NCI-H524 treated with DMSO at 0.1 percent for 48 hours (cell line): ENCODE data around the gene IKZF3.
"Not testable (repeated sequence)": the region's sequence is repeated elsewhere in the genome, so short reads cannot be mapped to it uniquely, and the experiment has no call there.

Experiments
- DNase-seq: peaks from one replicate; lab custom pipeline; 2025; lab: John Stamatoyannopoulos, UW

The IKZF3 gene

GRCh38 chr17:39754958-39755553 lies 109.1 kb downstream of the IKZF3 start:
- DNase-seq = no peak

- DNase-seq = peak; percentile 21
Observed at GRCh38 chr17:39754161-39754957, 109.8 kb downstream of the IKZF3 start.

- DNase-seq = no peak
Observed at GRCh38 chr17:39753514-39754160, 110.5 kb downstream of the IKZF3 start.

GRCh38 chr17:39752241-39752881 lies 111.8 kb downstream of the IKZF3 start:
- no peak for DNase-seq

- no peak for DNase-seq
Observed at GRCh38 chr17:39751637-39752036, 112.5 kb downstream of the IKZF3 start.

GRCh38 chr17:39751016-39751543 lies 113.0 kb downstream of the IKZF3 start:
- no peak for DNase-seq

GRCh38 chr17:39750131-39751015 lies 113.7 kb downstream of the IKZF3 start:
- no peak for DNase-seq

- not testable (repeated sequence) for DNase-seq
Observed at GRCh38 chr17:39748444-39749034, 115.6 kb downstream of the IKZF3 start.

GRCh38 chr17:39747745-39748144 lies 116.4 kb downstream of the IKZF3 start:
- DNase-seq = no peak

- DNase-seq = no peak
Observed at GRCh38 chr17:39746145-39746461, 118.0 kb downstream of the IKZF3 start.

GRCh38 chr17:39745335-39746144 lies 118.6 kb downstream of the IKZF3 start:
- no peak for DNase-seq

- no peak for DNase-seq
Observed at GRCh38 chr17:39744836-39745215, 119.3 kb downstream of the IKZF3 start.

GRCh38 chr17:39744075-39744835 lies 119.9 kb downstream of the IKZF3 start:
- DNase-seq = no peak

GRCh38 chr17:39742856-39743436 lies 121.2 kb downstream of the IKZF3 start:
- no peak for DNase-seq

GRCh38 chr17:39742126-39742855 lies 121.8 kb downstream of the IKZF3 start:
- DNase-seq = no peak

- no peak for DNase-seq
Observed at GRCh38 chr17:39740357-39741111, 123.6 kb downstream of the IKZF3 start.

- no peak for DNase-seq
Observed at GRCh38 chr17:39739885-39740356, 124.2 kb downstream of the IKZF3 start.
